IMR-90 (cell line): Measurements from ENCODE around the gene SGO2. TPM values are rescaled to one million over a fixed set of nuclear protein-coding genes. Genes with fewer than 3 reads are reported as not detected.

Experiments used
- ATAC-seq: fragments of 200-7000 bp; cut with Tn5 transposase; 2 replicates; pipeline ENCODE4 v1.9.1; 2020; ENCODE audit warnings: low read depth, mild to moderate bottlenecking, moderate library complexity
- Bru-seq: library from RNA; stranded (reverse); fragments of 400-500 nt; gene quantifications from one replicate; lab custom pipeline; 2021; lab: Mats Ljungman, UMichigan
- BruChase-seq, 2 experiments: library from RNA; stranded (reverse); fragments of 400-500 nt; gene quantifications; one replicate each; lab custom pipeline; 2021; lab: Mats Ljungman, UMichigan
- BruUV-seq: library from RNA; stranded (reverse); fragments of 400-500 nt; replicated peaks from 2 replicates; lab custom pipeline; 2021; lab: Mats Ljungman, UMichigan
- CTCF ChIA-PET: fragments of 300-600 bp; formaldehyde crosslinking; extraction: SDS; loops from one replicate; lab custom pipeline; 2021; ENCODE audit warnings: antibody characterized with exemption; lab: Yijun Ruan, JAX
- POLR2A ChIA-PET: fragments of 300-600 bp; sonication (Branson Sonifier 250); formaldehyde crosslinking; loops from one replicate; lab custom pipeline; 2022; ENCODE audit warnings: antibody characterized with exemption; ENCODE audit not compliant: unreplicated experiment; lab: Charles Lee
- DNase-seq: peaks from one replicate; pipeline ENCODE4 v3.0.0; 2013
- H2AFZ ChIP-seq: replicated peaks from 2 replicates; pipeline ENCODE3; 2013; ENCODE audit warnings: low read length, mild to moderate bottlenecking; ENCODE audit not compliant: poor library complexity
- H2AK5ac ChIP-seq: 2 replicates; pipeline ENCODE4 v1.6.1; 2013; ENCODE audit warnings: low read depth, low read length, inconsistent platforms
- H2AK9ac ChIP-seq: replicated peaks from 2 replicates; pipeline ENCODE3; 2013; ENCODE audit warnings: mild to moderate bottlenecking, low read depth, low read length, moderate library complexity; ENCODE audit not compliant: poor library complexity
- H2BK120ac ChIP-seq: 2 replicates; pipeline ENCODE4 v1.6.1; 2013; ENCODE audit warnings: low read depth, low read length, inconsistent platforms
- H2BK15ac ChIP-seq: 3 replicates; pipeline ENCODE4 v1.6.1; 2013; ENCODE audit warnings: low read depth, low read length, inconsistent platforms
- H2BK20ac ChIP-seq: 2 replicates; pipeline ENCODE4 v1.6.1; 2013; ENCODE audit warnings: low read depth, mild to moderate bottlenecking, inconsistent platforms, low read length, moderate library complexity
- H2BK5ac ChIP-seq: 2 replicates; pipeline ENCODE4 v1.6.1; 2013; ENCODE audit warnings: mild to moderate bottlenecking, low read depth, low read length, inconsistent platforms; ENCODE audit not compliant: poor library complexity, severe bottlenecking
- H3K14ac ChIP-seq: replicated peaks from 2 replicates; pipeline ENCODE4 v1.6.1; 2013; ENCODE audit warnings: low read depth, low read length, inconsistent platforms
- H3K18ac ChIP-seq: 2 replicates; pipeline ENCODE4 v1.6.1; 2013; ENCODE audit warnings: low read depth, low read length, control low read depth
- H3K23ac ChIP-seq: 2 replicates; pipeline ENCODE4 v1.6.1; 2013; ENCODE audit warnings: low read depth, low read length, inconsistent platforms
- H3K27ac ChIP-seq: 2 replicates; pipeline ENCODE4 v1.5.1; 2013; ENCODE audit warnings: mild to moderate bottlenecking, control low read depth, low read length; ENCODE audit not compliant: insufficient read depth
- H3K27me3 ChIP-seq: 2 replicates; pipeline ENCODE4 v1.6.1; 2013; ENCODE audit warnings: low read length; ENCODE audit not compliant: control insufficient read depth, insufficient read depth
- H3K36me3 ChIP-seq: 2 replicates; pipeline ENCODE4 v1.6.1; 2013; ENCODE audit warnings: low read length, mixed read lengths; ENCODE audit not compliant: control insufficient read depth, insufficient read depth
- H3K4ac ChIP-seq: 2 replicates; pipeline ENCODE4 v1.6.1; 2013; ENCODE audit warnings: low read depth, low read length, inconsistent platforms
- H3K4me1 ChIP-seq: 2 replicates; pipeline ENCODE4 v1.6.1; 2013; ENCODE audit warnings: low read length, mixed read lengths; ENCODE audit not compliant: control insufficient read depth, insufficient read depth
- H3K4me2 ChIP-seq: 2 replicates; pipeline ENCODE4 v1.6.1; 2013; ENCODE audit warnings: low read depth, mild to moderate bottlenecking, control low read depth, low read length, moderate library complexity
- H3K4me3 ChIP-seq: 2 replicates; pipeline ENCODE4 v1.5.1; 2013; ENCODE audit warnings: low read depth, mild to moderate bottlenecking, control low read depth, low read length, moderate library complexity; ENCODE audit not compliant: insufficient read depth
- H3K56ac ChIP-seq: 2 replicates; pipeline ENCODE4 v1.6.1; 2013; ENCODE audit warnings: low read length, inconsistent platforms; ENCODE audit not compliant: insufficient read depth; ENCODE audit errors: extremely low read depth
- H3K79me1 ChIP-seq, 2 experiments: 2 replicates each; pipeline ENCODE4 v1.6.1; 2013; ENCODE audit warnings: low read length in 2 of 2, inconsistent platforms in 1 of 2, low read depth in 1 of 2
- H3K9ac ChIP-seq: 2 replicates; pipeline ENCODE4 v1.6.1; 2013; ENCODE audit warnings: low read depth, low read length, control low read depth
- H3K9me1 ChIP-seq: 2 replicates; pipeline ENCODE4 v1.6.1; 2013; ENCODE audit warnings: low read length, inconsistent platforms; ENCODE audit not compliant: insufficient read depth
- H3K9me3 ChIP-seq: 2 replicates; pipeline ENCODE4 v1.6.1; 2013; ENCODE audit warnings: low read length; ENCODE audit not compliant: control insufficient read depth, insufficient read depth
- H4K20me1 ChIP-seq: 2 replicates; pipeline ENCODE4 v1.6.1; 2013; ENCODE audit warnings: low read length, inconsistent platforms; ENCODE audit not compliant: insufficient read depth
- H4K5ac ChIP-seq: 2 replicates; pipeline ENCODE4 v1.6.1; 2013; ENCODE audit warnings: mild to moderate bottlenecking, low read depth, low read length, control low read depth
- H4K8ac ChIP-seq, 2 experiments: 2 replicates each; pipeline ENCODE4 v1.6.1; 2013; ENCODE audit warnings: low read depth in 2 of 2, low read length in 2 of 2, control low read depth in 1 of 2, inconsistent platforms in 1 of 2
- H4K91ac ChIP-seq: 2 replicates; pipeline ENCODE4 v1.6.1; 2013; ENCODE audit warnings: low read depth, low read length, inconsistent platforms; ENCODE audit not compliant: insufficient read depth
- CEBPB ChIP-seq: IDR thresholded peaks from 2 replicates; pipeline ENCODE4 v1.6.1; 2012; ENCODE audit warnings: low read depth, low read length, improper control_type of control experiment
- CHD1 ChIP-seq: IDR thresholded peaks from 2 replicates; pipeline ENCODE4 v1.6.1; 2012; ENCODE audit warnings: low read depth, low read length, improper control_type of control experiment
- FOS ChIP-seq: fragments of 150-350 bp; IDR thresholded peaks from 2 replicates; pipeline ENCODE4 v1.6.1; 2016; ENCODE audit warnings: low read depth, low read length
- MAZ ChIP-seq: IDR thresholded peaks from 2 replicates; pipeline ENCODE4 v1.6.1; 2012; ENCODE audit warnings: low read depth, mild to moderate bottlenecking, low read length, improper control_type of control experiment, moderate library complexity, borderline replicate concordance
- POLR2A ChIP-seq: IDR thresholded peaks from 2 replicates; pipeline ENCODE4 v1.6.1; 2012; ENCODE audit warnings: mild to moderate bottlenecking, low read depth, low read length
- WGBS, 2 experiments: methylation state at CpG; one replicate each; pipeline versions ENCODE4 v1.1.5 to v1.1.7; 2013; ENCODE audit warnings: missing lambda C conversion rate in 2 of 2; ENCODE audit not compliant: insufficient read length in 1 of 2; ENCODE audit errors: extremely low coverage in 2 of 2; 5-methylcytosine and 5-hydroxymethylcytosine counted together
- dilution Hi-C: fragments of 300-500 bp; cut with HindIII; formaldehyde crosslinking; loops from one replicate; pipeline ENCODE4 v1.14.3; 2018; ENCODE audit warnings: low sequenced_read_pairs; ENCODE audit not compliant: unreplicated experiment
- in situ Hi-C: fragments of 300-500 bp; cut with MboI; formaldehyde crosslinking; loops from 3 replicates; pipeline ENCODE4 v1.14.3; 2019; ENCODE audit warnings: low sequenced_read_pairs, inconsistent platforms, mixed read lengths
- intact Hi-C: fragments of 100-400 bp; cut with micrococcal nuclease; formaldehyde crosslinking; loops from 2 replicates; pipeline ENCODE4 v1.10.0; 2022
- long read RNA-seq: library from polyadenylated mRNA; unstranded; transcript quantifications from one replicate; pipeline ENCODE4 v2.0.0, GENCODE V29; 2021; ENCODE audit not compliant: unreplicated experiment
- polyA plus RNA-seq, 3 experiments: library from polyadenylated mRNA; depleted of rRNA; stranded (reverse); fragments of >200 nt; gene quantifications; 2 replicates each; pipeline ENCODE4 v1.2.3, GENCODE V29; 2012; ENCODE audit warnings: low replicate concordance in 1 of 3
- total RNA-seq: library from RNA; depleted of rRNA; stranded (reverse); fragments of >200 nt; gene quantifications from 2 replicates; pipeline ENCODE4 v1.2.3, GENCODE V29; 2012; rRNA removed

SGO2 gene, protein sequence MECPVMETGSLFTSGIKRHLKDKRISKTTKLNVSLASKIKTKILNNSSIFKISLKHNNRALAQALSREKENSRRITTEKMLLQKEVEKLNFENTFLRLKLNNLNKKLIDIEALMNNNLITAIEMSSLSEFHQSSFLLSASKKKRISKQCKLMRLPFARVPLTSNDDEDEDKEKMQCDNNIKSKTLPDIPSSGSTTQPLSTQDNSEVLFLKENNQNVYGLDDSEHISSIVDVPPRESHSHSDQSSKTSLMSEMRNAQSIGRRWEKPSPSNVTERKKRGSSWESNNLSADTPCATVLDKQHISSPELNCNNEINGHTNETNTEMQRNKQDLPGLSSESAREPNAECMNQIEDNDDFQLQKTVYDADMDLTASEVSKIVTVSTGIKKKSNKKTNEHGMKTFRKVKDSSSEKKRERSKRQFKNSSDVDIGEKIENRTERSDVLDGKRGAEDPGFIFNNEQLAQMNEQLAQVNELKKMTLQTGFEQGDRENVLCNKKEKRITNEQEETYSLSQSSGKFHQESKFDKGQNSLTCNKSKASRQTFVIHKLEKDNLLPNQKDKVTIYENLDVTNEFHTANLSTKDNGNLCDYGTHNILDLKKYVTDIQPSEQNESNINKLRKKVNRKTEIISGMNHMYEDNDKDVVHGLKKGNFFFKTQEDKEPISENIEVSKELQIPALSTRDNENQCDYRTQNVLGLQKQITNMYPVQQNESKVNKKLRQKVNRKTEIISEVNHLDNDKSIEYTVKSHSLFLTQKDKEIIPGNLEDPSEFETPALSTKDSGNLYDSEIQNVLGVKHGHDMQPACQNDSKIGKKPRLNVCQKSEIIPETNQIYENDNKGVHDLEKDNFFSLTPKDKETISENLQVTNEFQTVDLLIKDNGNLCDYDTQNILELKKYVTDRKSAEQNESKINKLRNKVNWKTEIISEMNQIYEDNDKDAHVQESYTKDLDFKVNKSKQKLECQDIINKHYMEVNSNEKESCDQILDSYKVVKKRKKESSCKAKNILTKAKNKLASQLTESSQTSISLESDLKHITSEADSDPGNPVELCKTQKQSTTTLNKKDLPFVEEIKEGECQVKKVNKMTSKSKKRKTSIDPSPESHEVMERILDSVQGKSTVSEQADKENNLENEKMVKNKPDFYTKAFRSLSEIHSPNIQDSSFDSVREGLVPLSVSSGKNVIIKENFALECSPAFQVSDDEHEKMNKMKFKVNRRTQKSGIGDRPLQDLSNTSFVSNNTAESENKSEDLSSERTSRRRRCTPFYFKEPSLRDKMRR
- 6.3 and 16.9 TPM in 2 replicates for total RNA-seq
- 4.7 and 5.4 TPM in 2 replicates for polyA plus RNA-seq (2012; rRNA removed)
- 0.20 and 0.66 TPM in 2 replicates for polyA plus RNA-seq (2012; cell fraction: cytosol; rRNA removed)
- 0.16 and 1.2 TPM in 2 replicates for polyA plus RNA-seq (2012; cell fraction: nucleus; rRNA removed; ENCODE audit: low replicate concordance)
- percentile 63 among the genes with signal in this experiment for Bru-seq, nascent RNA
- BruChase-seq, experiment 1, labeled RNA remaining after a 6-hour chase: percentile 49 among the genes with signal in this experiment
- BruChase-seq, experiment 2, labeled RNA remaining after a 2-hour chase: percentile 55 among the genes with signal in this experiment
- long read RNA-seq, full-length matches to known transcripts: 2 of 10 reads
- long read RNA-seq, partial matches to known transcripts: 6 of 10 reads
- long read RNA-seq, other reads (novel, unspliced or antisense): 2 of 10 reads

DNA sequence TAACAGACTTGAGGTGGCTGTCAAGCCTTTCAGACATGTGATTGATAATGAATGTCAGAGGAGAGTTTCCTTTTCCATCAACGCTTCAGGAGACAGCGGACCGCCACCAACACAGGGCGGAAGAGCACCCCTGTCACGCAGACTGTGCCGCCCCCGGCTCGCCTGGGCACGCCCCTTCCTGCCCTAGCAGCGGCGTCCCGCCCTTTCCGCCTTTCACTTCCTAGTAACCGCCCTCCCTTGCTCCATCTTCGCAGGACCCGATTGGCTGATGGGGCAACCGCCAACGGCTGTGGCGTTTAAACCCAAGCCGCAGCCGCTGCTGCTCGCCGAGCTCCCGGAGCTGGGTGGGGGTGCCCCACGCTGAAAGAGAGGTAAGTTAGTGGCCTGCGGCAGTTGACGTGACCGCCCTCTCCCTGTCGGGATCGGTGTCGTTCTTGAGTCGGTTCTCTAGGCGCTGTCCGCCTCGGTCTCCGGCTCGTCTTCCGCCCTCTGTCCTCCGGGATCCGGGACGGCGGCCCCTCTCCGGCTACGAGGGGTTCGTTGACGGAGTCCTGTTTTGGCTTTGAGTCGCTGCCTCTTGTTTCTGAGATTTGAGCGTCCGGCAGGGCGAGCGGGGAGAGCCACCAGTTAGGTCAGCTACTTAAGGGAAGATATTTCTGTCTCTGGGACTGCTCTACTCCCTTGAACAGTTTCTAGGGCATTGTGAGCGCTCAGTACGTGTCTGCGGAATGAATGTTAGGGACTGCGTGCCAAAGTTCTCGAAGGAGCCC, at the start of gene SGO2:
TSS of gene SGO2 (plus strand) at position 326 of the 770 bp plus-strand sequence. CDS start 6,769 bp downstream, outside the sequence.
- H3K79me1 ChIP-seq: peaks cover 22 to 41% of the 10 kb centered on the region in 2 experiments
- CTCF ChIA-PET: no interaction called here

More for the DNA sequence above, at the start of gene SGO2:
- DNase-seq (peak; percentile 91), ATAC-seq (peak; percentile 99)
- WGBS, 2 experiments: 0% methylated on average over 36 of the region's 56 CpGs; no CpG with 5 or more reads in 1 of the 2 experiments
- peak within 1 kb of the TSS; percentile 61; the same call in 2 of the 3 replicates for H2BK15ac ChIP-seq
- H3K23ac ChIP-seq: peak within 1 kb of the TSS; percentile 90
- peak within 1 kb of the TSS; percentile 98 for H3K4me2 ChIP-seq
- peak within 1 kb of the TSS; percentile 84; the same call in 1 of the 2 replicates for H4K5ac ChIP-seq
- no peaks in the 10 kb centered on the region for H4K20me1 ChIP-seq
- dilution Hi-C loops: no loop called here
- peak within 1 kb of the TSS; percentile 81 for H3K4ac ChIP-seq
- peak within 1 kb of the TSS; percentile 85 for H3K14ac ChIP-seq
- peak within 1 kb of the TSS; percentile 68 for H2AK9ac ChIP-seq
- peak within 1 kb of the TSS; percentile 97 for H3K4me3 ChIP-seq
- peak within 1 kb of the TSS; percentile 91 for H3K18ac ChIP-seq
- H2AFZ ChIP-seq: peak within 1 kb of the TSS; percentile 97
- H2AK5ac ChIP-seq: 0 out of 2 replicates have a peak within 1 kb of the TSS, but pooled peaks have one; percentile 29
- H2BK20ac ChIP-seq: peak within 1 kb of the TSS; percentile 51; the same call in 1 of the 2 replicates
- H4K8ac ChIP-seq: peak within 1 kb of the TSS; percentile 81 to 95
- peak within 1 kb of the TSS; percentile 87 for H3K56ac ChIP-seq
- no peaks in the 10 kb centered on the region for H3K36me3 ChIP-seq
- TSS peak; percentile 78 for BruUV-seq
- peak within 1 kb of the TSS; percentile 72 for H3K27ac ChIP-seq
- peak within 1 kb of the TSS; percentile 77 for H4K91ac ChIP-seq
- H3K4me1 ChIP-seq: no peaks in the 10 kb centered on the region
- H2BK5ac ChIP-seq: peak within 1 kb of the TSS; percentile 87
- in situ Hi-C loops: no loop called here
- H3K9ac ChIP-seq: peak within 1 kb of the TSS; percentile 74
- no peaks in the 10 kb centered on the region for H3K9me3 ChIP-seq
- peak within 1 kb of the TSS; percentile 50 for H2BK120ac ChIP-seq
- TF ChIP-seq FOS (no peak), MAZ (peak; percentile 46; the same call in 1 of the 2 replicates), CHD1 (no peak), CEBPB (peak; percentile 89), POLR2A (peak; percentile 48; the same call in 1 of the 2 replicates)
- intact Hi-C loops: loop anchor here (1.0 kb wide), 1 partner anchor 177 kb away; no protein-coding TSS in a partner anchor
- no peaks in the 10 kb centered on the region for H3K9me1 ChIP-seq
- peaks cover 11% of the 10 kb centered on the region for H3K27me3 ChIP-seq
- POLR2A ChIA-PET: no interaction called here
